Fibroblast of mammary gland (primary cell): ENCODE results near the gene SFXN1.

Experiments used
- DNase-seq: peaks from one replicate; pipeline ENCODE4 v3.0.0-alpha.2; 2010; ENCODE audit warnings: low read depth
- H3K4me3 ChIP-seq: 2 replicates; pipeline ENCODE4 v1.5.1; 2011; ENCODE audit warnings: low read depth, mild to moderate bottlenecking, low read length, moderate library complexity; ENCODE audit not compliant: control insufficient read depth
- TF ChIP-seq, protein P1 (sequence below): conservative IDR thresholded peaks from 2 replicates; pipeline ENCODE4 v1.5.1; 2011; ENCODE audit warnings: low read depth, low read length, inconsistent platforms; ENCODE audit not compliant: control insufficient read depth, insufficient read depth

Gene SFXN1

DNA sequence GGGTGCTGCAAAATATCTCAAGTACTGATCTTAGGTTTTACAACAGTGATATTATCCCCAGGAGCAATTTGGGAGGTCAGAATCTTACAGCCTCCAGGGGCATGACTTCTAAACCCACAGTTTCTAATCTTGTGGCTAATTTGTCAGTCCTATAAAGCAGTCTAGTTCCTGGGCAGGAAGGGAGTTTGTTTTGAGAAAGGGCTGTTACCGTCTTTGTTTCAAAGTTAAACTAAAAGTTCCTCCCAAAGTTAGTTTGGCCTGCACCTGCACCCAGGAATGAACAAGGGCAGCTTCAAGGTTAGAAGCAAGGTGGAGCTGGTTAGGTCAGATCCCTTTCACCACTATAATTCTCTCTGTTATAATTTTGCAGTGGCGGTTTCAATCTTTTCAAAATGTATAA, 81.7 kb downstream of the SFXN1 start:
- DNase-seq, result no peak
- no peak overlapping the region for H3K4me3 ChIP-seq
- TF ChIP-seq, protein P1, sequence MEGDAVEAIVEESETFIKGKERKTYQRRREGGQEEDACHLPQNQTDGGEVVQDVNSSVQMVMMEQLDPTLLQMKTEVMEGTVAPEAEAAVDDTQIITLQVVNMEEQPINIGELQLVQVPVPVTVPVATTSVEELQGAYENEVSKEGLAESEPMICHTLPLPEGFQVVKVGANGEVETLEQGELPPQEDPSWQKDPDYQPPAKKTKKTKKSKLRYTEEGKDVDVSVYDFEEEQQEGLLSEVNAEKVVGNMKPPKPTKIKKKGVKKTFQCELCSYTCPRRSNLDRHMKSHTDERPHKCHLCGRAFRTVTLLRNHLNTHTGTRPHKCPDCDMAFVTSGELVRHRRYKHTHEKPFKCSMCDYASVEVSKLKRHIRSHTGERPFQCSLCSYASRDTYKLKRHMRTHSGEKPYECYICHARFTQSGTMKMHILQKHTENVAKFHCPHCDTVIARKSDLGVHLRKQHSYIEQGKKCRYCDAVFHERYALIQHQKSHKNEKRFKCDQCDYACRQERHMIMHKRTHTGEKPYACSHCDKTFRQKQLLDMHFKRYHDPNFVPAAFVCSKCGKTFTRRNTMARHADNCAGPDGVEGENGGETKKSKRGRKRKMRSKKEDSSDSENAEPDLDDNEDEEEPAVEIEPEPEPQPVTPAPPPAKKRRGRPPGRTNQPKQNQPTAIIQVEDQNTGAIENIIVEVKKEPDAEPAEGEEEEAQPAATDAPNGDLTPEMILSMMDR, result no peak

DNA sequence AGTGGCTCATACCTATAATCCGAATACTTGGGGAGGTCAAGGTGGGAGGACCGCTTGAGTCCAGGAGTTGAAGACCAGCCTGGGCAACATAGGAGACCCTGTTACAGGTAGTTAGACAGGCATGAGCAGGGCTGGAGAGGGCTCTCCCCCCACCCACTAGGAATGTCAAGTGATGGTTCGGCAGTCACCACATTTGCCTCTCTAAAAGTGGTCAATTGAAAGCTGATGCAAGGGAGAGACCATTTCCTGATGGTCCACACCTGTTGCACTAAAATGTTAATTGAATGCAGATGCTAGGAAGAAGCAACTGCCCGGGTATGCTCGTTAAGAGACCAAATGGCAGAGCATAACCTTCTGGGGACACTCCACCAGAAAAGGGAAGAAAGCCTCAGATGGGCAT, 82.7 kb downstream of the SFXN1 start:
- no peak for DNase-seq
- TF ChIP-seq, protein P1, result no peak
- H3K4me3 ChIP-seq, result no peak overlapping the region

DNA sequence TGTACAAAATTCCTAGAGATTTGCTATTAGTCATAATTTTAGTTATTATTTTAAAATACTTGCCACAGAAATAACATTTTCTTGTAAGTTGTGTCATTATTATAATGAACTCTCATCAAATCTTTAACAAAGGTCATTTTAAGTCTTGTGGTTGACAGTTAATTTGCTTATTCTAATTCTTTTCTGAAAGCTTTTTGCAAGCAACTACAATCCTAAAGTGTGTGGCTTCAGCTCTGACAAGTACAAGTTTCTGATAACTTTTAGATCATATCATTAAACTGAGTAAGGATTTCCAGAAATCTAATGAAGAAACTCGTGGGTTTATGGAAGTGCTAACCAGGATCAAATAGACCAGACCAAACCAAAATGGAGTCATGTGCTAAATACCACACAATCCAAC, 86.4 kb downstream of the SFXN1 start:
- TF ChIP-seq, protein P1, result no peak
- DNase-seq, result no peak
- H3K4me3 ChIP-seq, result no peak overlapping the region

DNA sequence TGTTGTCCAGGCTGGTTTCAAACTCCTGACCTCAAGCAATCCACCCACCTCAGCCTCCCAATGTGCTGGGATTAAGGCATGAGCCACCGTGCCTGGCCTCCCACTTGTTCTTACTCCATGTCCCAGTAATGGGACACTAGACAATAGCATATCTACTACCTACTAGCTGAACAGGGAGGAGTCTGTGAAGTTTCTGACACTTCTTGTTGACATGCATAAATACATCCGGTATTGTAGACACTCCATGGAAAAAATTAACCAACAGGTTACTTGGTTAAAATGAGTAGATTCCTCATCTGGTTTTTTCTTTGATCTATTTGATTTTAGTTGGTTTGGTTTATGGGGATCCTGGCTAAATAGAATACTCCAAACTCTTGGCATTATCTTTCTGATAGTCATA, 88.3 kb downstream of the SFXN1 start:
- TF ChIP-seq, protein P1, result no peak

DNA sequence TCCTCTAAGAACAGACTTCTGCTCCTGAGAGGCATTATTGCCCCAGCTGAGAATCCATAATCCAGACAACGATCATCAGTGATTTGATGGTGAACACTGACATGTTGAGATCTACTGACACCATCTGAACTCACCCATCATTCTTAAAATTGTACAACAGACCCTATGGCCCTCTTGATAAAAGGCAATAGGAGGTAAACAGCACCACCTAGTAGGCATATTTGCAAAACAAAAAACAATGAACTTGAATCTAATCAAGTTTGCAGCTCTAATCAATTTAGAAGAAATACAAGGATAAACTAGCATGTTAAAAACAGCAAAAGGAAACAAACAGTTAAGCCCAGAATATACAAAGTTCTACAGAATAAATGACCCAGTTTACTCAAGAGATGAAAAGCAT, 89.6 kb downstream of the SFXN1 start:
- no peak overlapping the region for H3K4me3 ChIP-seq
- DNase-seq, result no peak

More for the DNA sequence above, 88.3 kb downstream of the SFXN1 start:
- no peak overlapping the region for H3K4me3 ChIP-seq
- no peak for DNase-seq

DNA sequence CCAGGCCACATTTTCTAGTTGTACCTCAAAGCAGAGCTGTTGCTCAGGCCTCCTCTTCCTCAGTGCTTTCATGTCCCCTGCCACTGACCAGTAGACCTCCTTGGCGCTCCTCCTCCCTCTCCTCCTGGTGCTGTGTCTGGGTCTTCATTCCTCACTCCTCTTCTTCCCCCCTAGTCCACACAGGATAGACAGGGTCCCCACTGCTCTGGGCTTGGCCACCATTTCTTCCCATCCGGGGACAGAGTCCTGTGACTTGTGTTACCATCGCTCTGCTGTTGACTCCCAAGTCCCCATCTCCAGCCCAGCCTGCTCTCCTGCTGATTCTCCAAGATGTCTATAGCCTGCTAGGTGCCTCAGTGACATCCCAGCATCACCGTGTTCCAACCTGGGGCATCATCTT, 91.3 kb downstream of the SFXN1 start:
- DNase-seq, result no peak
- TF ChIP-seq, protein P1, result no peak
- no peak overlapping the region for H3K4me3 ChIP-seq

More for the DNA sequence above, 89.6 kb downstream of the SFXN1 start:
- TF ChIP-seq, protein P1, result no peak

DNA sequence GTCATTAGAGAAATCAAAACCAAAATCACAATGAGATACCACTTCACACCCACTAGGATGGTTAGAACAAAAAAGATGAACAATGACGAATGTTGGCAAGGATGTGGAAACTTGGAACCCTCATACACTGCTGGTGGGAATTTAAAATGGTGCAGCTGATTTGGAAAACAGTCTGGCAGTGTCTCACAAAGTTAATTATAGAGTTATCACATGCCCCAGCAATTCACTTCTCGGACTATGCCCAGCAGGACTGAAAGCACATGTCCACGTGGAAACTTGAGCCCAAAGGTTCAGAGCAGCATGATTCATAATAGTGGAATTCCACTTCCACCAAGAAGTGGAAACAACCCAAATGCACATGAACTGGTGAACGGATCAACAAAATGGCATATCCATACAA, 94.5 kb downstream of the SFXN1 start:
- peak; percentile 4 for DNase-seq
- TF ChIP-seq, protein P1, result no peak
- H3K4me3 ChIP-seq, result no peak overlapping the region
